ENCODE data around the gene GPATCH1. TPM values are rescaled to one million over a fixed set of nuclear protein-coding genes. Genes with fewer than 3 reads are reported as not detected.

The GPATCH1 gene
- total and polyA plus RNA-seq, 2 of the 8 experiments (the other 6 are each of a cell fraction or from before 2014, with no cell fraction given) = 4.3 to 8.2 TPM

DNA sequence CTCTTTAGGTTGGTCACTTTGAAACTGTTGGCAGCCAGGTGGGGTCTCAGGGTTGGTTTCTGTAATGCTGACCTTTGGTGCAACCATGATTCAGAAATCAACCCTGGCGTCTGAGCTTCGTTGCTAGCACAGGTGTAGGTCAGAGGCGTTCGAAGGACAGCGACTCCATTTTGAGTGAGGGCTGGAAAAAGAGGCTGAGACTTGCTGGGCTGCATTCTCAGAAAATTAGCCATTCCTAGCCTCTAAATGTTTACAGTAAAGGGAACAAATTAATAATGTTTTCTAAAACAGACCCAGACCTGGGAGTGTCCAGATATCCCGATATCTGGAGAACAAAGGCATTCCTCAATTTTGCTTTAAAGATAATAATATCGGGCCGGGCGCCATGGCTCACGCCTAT is 45.5 kb upstream of the GPATCH1 start:
- no peak overlapping the region for H4K5ac ChIP-seq (ENCODE audit: insufficient read length, low read depth, low read length)

More for the DNA sequence above, 45.5 kb upstream of the GPATCH1 start:
- peaks cover 0 to 49% of the 10 kb centered on the region in 2 experiments; a peak in 3 of 4 replicates for H3K79me2 ChIP-seq (ENCODE audit: control insufficient read depth in 1 of 2, insufficient read depth in 2 of 2, low read length in 2 of 2)
- H2BK12ac ChIP-seq (ENCODE audit: low read depth, low read length) = no peak overlapping the region
- no peak overlapping the region for H3K27ac ChIP-seq (ENCODE audit: low read depth, low read length)
- no peak overlapping the region for H2BK5ac ChIP-seq (ENCODE audit: low read depth, low read length)
- no peaks in the 10 kb centered on the region for H3K27me3 ChIP-seq (replicated peaks in 1 of 4; ENCODE audit: control insufficient read depth in 3 of 4, extremely low read depth in 1 of 4, insufficient read depth in 3 of 4, low read length in 3 of 4)
- H3K23me2 ChIP-seq (ENCODE audit: low read depth, low read length) = 0 out of 2 replicates have a peak, but pooled peaks cover 1% of the 10 kb centered on the region
- no peak overlapping the region for H3K9ac ChIP-seq (replicated peaks in 1 of 4; ENCODE audit: extremely low read depth in 1 of 4, low read depth in 3 of 4, low read length in 3 of 4)
- H4K20me1 ChIP-seq (replicated peaks in 1 of 2; ENCODE audit: control insufficient read depth in 1 of 2, insufficient read depth in 2 of 2, low read length in 2 of 2) = peaks cover 0 to 2% of the 10 kb centered on the region in 2 experiments
- POLR2A ChIA-PET (ENCODE audit: partially characterized antibody) = interaction anchor here (0.7 to 2.0 kb wide), 2 partner anchors 9 to 12 kb away, joined by 3 to 4 read pairs; no protein-coding TSS in a partner anchor
- peaks cover under 1 to 10% of the 10 kb centered on the region in 2 experiments; a peak in 2 of 4 replicates for H3K9me3 ChIP-seq (ENCODE audit: insufficient read depth in 2 of 2, low read depth in 1 of 2, low read length in 1 of 2)
- H2BK120ac ChIP-seq (replicated peaks; ENCODE audit: low read depth, low read length) = no peak overlapping the region
- CTCF ChIA-PET (ENCODE audit: partially characterized antibody) = interaction anchor here (1.3 kb wide), 1 partner anchor 9 kb away, joined by 3 read pairs; no protein-coding TSS in a partner anchor
- no peak overlapping the region for H3K4me3 ChIP-seq (ENCODE audit: extremely low read depth in 1 of 4, insufficient read depth in 2 of 4, low read depth in 3 of 4, low read length in 4 of 4)
- DNase-seq (ENCODE audit: low read depth in 1 of 2, low spot score in 2 of 2) (no peak), FAIRE-seq (no peak)
- H3K4ac ChIP-seq (replicated peaks; ENCODE audit: insufficient read length, low read depth, low read length) = no peak overlapping the region
- no peak overlapping the region for H3K4me2 ChIP-seq (ENCODE audit: insufficient read depth in 1 of 2, low read depth in 2 of 2, low read length in 2 of 2)
- no peak overlapping the region for H2AFZ ChIP-seq (ENCODE audit: low read length)
- H4K91ac ChIP-seq (replicated peaks; ENCODE audit: insufficient read length, low read length) = no peak overlapping the region
- H2BK20ac ChIP-seq (ENCODE audit: low read length) = no peak overlapping the region
- no peak overlapping the region for H3K56ac ChIP-seq (replicated peaks; ENCODE audit: insufficient read length, low read depth, low read length)
- H3K4me1 ChIP-seq (replicated peaks in 1 of 4; ENCODE audit: control insufficient read depth in 3 of 4, insufficient read depth in 4 of 4, low read length in 3 of 4) = peaks cover 0 to 9% (median 4%) of the 10 kb centered on the region in 4 experiments; a peak in 3 of 7 replicates
- no peak overlapping the region for H3K14ac ChIP-seq (ENCODE audit: insufficient read length)
- WGBS, 2 experiments (ENCODE audit: extremely low coverage in 1 of 2, insufficient coverage in 1 of 2, insufficient read length in 1 of 2, insufficient replicate concordance in 2 of 2, low coverage in 1 of 2, low lambda C conversion rate in 2 of 2, missing lambda C conversion rate in 1 of 2) = 96% methylated on average over 10 of the region's 10 CpGs; no CpG with 5 or more reads in 1 of the 2 experiments
- no peak overlapping the region for H3K23ac ChIP-seq (ENCODE audit: insufficient read length)
- TF ChIP-seq TAF1 (IDR thresholded peaks at IDR 0.05; ENCODE audit: low read depth, low read length) (no peak), RXRA (IDR thresholded peaks at IDR 0.05; ENCODE audit: insufficient read depth, low read depth, low read length) (no peak), JUN (IDR thresholded peaks at IDR 0.05; ENCODE audit: low read depth, low read length) (no peak), E2F6 (IDR thresholded peaks at IDR 0.05) (no peak), SIN3A (conservative IDR thresholded peaks at IDR 0.05 in 1 of 2, IDR thresholded peaks at IDR 0.05 in 1 of 2; ENCODE audit: low read depth in 1 of 2, low read length in 2 of 2) (no peak), SP2 (IDR thresholded peaks at IDR 0.05; ENCODE audit: low read length) (no peak)
- TF ChIP-seq, protein P1, sequence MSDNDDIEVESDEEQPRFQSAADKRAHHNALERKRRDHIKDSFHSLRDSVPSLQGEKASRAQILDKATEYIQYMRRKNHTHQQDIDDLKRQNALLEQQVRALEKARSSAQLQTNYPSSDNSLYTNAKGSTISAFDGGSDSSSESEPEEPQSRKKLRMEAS (IDR thresholded peaks at IDR 0.05) = no peak
- H2AK5ac ChIP-seq (ENCODE audit: low read depth, low read length) = no peak overlapping the region
- H2BK15ac ChIP-seq (ENCODE audit: low read length) = no peak overlapping the region
- peaks cover 0 to 7% (median 2%) of the 10 kb centered on the region in 4 experiments; a peak in 1 of 8 replicates for H3K36me3 ChIP-seq (ENCODE audit: control insufficient read depth in 2 of 4, insufficient read depth in 4 of 4, low read length in 3 of 4)
- no peak overlapping the region for H4K8ac ChIP-seq (ENCODE audit: extremely low read depth, insufficient read depth, low read length)
- peaks cover 3% of the 10 kb centered on the region; the same call in 1 of the 2 replicates for H3K79me1 ChIP-seq (ENCODE audit: low read depth, low read length)
- H3K18ac ChIP-seq (ENCODE audit: extremely low read depth, low read length) = no peak overlapping the region
